ENCODE data around the gene ZMIZ1.

Gene ZMIZ1

GRCh38 chr10:79116801-79117723, 48.3 kb downstream of the ZMIZ1 start:
- DNase-seq (ENCODE audit: low read depth) = no peak

GRCh38 chr10:79118286-79119202, 49.8 kb downstream of the ZMIZ1 start:
- DNase-seq (ENCODE audit: low read depth) = no peak

GRCh38 chr10:79119306-79119705, 50.5 kb downstream of the ZMIZ1 start:
- no peak for DNase-seq (ENCODE audit: low read depth)

GRCh38 chr10:79123547-79123963, 54.8 kb downstream of the ZMIZ1 start:
- DNase-seq (ENCODE audit: low read depth) = no peak

GRCh38 chr10:79124066-79124465, 55.3 kb downstream of the ZMIZ1 start:
- no peak for DNase-seq (ENCODE audit: low read depth)

- no peak for DNase-seq (ENCODE audit: low read depth)
Observed at GRCh38 chr10:79125092-79125491, 56.3 kb downstream of the ZMIZ1 start.

- DNase-seq (ENCODE audit: low read depth) = no peak
Observed at GRCh38 chr10:79126351-79127080, 57.8 kb downstream of the ZMIZ1 start.

GRCh38 chr10:79127151-79127961, 58.6 kb downstream of the ZMIZ1 start:
- no peak for DNase-seq (ENCODE audit: low read depth)

GRCh38 chr10:79128241-79128922, 59.6 kb downstream of the ZMIZ1 start:
- DNase-seq (ENCODE audit: low read depth) = no peak

- DNase-seq (ENCODE audit: low read depth) = no peak
Observed at GRCh38 chr10:79128923-79129305, 60.1 kb downstream of the ZMIZ1 start.

- DNase-seq (ENCODE audit: low read depth) = no peak
Observed at GRCh38 chr10:79129361-79129997, 60.7 kb downstream of the ZMIZ1 start.

GRCh38 chr10:79130255-79130654, 61.5 kb downstream of the ZMIZ1 start:
- DNase-seq (ENCODE audit: low read depth) = no peak

- DNase-seq (ENCODE audit: low read depth) = no peak
Observed at GRCh38 chr10:79130846-79131245, 62.1 kb downstream of the ZMIZ1 start.

- DNase-seq (ENCODE audit: low read depth) = no peak
Observed at GRCh38 chr10:79131836-79132631, 63.3 kb downstream of the ZMIZ1 start.

- no peak for DNase-seq (ENCODE audit: low read depth)
Observed at GRCh38 chr10:79132681-79133381, 64.1 kb downstream of the ZMIZ1 start.

GRCh38 chr10:79133416-79133815, 64.7 kb downstream of the ZMIZ1 start:
- DNase-seq (ENCODE audit: low read depth) = no peak

GRCh38 chr10:79135790-79136189, 67.0 kb downstream of the ZMIZ1 start:
- no peak for DNase-seq (ENCODE audit: low read depth)

GRCh38 chr10:79136236-79137005, 67.7 kb downstream of the ZMIZ1 start:
- no peak for DNase-seq (ENCODE audit: low read depth)

All from stromal cell of bone marrow (primary cell).